NCI-H1092 (cell line): Measurements from ENCODE around the gene EFS.

Experiments
- DNase-seq: peaks from one replicate; lab custom pipeline; 2025; lab: John Stamatoyannopoulos, UW

EFS gene

DNA sequence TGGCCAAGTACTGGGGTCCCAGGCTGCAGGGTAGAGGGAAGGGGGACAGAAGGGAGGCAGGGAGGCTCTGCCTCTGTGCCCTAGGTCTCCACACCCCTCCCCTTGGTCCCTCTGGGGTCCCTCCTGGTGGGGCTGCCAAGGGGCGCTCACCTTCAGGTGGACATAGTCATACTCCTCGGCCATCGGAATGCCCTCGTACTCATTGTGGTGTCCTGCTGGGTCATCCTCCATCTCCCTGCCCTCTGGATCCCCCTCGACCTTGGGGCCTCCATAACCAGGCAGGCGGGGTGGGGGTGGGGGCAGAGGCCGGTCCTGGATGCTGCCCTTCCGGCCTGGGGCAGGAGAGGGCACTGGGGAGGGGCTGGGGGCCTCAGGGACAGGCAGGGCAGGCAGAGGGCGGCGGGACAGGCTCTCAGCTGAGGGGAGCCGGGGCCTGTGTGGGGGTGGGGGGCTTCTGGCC is 5.8 kb downstream of the EFS start:
- DNase-seq: no peak

DNA sequence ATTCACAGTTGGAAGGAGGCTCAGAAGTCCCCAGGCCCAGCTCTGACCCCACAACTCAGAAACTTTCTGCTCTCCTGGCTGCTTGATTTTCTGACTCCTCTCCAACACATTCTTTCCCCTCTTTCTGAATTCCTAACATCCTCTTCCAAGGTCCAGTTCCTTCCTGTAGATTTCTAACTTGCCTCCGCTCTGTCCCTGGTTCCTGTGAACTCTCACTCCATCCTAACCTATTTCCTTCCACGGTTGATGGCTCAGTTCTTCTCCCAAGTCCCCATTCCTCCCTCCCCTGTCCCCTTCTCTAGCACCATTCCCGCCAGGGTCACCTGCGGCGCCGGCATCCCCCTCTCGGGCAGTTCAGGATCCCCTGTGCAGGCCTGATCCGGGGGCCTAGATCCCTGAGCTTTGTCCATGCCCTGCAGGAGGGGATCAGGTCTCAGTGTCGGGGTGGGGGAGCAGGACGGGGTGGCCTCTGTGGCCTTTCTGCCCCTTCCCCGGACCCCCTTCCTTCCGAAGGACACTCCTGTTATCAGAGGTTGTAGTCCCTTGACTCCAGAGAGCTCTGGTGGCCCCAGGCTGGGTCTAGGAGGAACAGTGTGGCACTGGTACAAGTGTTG is 6.3 kb downstream of the EFS start:
- no peak for DNase-seq

DNA sequence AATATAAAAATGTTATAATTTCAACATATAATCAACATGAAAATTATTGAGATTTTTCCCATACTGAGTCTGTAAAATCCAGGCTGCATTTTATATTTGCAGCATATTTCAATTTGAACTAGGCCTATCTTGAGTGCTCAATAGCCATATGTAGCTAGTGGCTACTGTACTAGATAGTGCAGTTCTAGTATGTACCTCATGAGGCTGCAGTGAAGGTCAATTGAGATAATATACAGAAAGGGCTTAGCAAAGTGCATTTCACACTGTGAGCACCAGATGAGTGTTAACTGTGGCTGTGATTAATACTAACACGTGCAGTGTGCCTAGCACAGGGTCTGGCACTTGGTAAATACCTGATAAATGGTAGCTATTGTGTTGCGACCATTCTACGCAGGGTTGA is 6.9 kb downstream of the EFS start:
- DNase-seq: no peak

DNA sequence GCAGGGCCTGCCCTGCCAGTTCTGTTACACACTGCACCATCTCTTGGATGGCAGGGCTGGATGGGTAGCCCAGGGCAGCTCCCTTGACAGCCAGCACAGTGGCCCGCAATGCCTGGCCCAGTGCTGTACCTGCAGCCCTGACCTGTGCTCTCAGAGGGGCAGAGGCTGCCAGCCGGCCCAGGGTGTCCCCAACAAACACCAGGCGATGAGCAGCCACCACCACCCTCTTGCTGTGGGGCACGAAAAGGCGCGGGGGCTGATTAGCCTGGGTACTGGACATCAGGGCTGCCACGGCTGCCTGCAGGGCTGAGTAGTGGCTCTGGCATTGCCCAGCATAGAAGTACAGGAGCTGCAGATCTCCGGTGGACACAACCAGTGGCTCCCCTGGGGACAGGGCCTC is 7.7 kb downstream of the EFS start:
- DNase-seq: no peak

DNA sequence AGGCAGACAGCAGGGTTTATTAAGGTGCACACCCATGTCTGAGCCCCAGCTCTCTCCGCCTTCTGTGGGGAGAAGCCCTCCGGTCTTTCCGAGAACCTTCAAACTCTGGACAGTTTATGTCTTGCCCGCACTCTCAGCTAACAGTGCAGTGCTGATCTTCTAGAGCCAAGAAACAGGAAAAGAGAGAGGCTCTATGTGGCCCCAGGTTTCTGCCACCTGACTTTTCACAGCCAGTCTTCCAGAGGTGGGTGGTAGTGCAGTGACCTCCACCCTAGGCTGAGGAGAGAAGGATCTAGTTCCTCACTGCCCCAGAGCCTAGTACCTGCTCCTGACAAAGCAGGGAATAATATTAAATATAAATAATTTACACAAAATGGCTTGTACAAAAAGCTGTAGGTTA is 8.3 kb downstream of the EFS start:
- no peak for DNase-seq

DNA sequence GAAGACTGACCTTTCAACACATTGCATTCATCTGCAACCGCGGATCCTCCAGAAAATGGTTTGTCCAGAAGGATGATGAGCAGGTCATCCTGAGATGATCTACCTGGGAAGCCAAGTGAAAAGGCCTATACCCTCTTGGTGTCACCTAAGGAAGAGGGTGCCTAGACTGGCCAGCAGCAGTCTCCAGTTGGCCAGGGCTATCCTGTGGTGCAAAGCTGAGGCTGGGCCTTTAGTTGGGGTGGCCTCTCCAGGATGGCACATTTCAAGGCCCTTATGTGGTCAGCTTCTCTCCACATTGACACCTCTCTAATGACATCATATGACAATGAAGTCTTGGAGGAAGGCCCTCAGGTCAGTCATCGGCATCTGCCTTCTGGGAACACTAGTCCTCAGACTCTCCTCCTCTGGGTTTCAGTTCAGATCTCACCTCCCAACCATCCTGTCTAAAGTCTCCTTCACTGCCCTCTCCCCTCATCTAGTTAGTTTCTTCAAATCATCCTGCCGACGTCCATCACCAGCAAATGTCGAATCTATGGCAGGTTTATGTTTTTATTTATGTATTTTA is 9.0 kb downstream of the EFS start:
- DNase-seq: no peak

DNA sequence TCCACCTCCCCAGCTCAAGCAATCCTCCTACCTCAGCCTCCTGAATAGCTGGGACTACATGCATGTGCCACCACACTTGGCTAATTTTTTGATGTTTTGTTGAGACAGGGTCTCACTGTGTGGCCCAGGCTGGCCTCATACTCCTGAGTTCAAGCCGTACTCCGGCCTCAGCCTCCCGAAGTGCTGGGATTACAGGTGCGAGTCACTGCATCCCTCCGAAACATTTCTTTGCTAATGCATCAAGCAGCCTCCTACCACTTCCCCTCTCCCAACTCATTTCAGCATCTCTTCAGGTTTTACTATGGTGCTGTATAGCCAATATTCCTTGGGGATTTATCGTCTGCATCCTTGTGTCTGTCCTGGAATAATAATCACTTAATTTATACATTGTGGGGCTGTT is 10.0 kb downstream of the EFS start:
- DNase-seq: no peak

DNA sequence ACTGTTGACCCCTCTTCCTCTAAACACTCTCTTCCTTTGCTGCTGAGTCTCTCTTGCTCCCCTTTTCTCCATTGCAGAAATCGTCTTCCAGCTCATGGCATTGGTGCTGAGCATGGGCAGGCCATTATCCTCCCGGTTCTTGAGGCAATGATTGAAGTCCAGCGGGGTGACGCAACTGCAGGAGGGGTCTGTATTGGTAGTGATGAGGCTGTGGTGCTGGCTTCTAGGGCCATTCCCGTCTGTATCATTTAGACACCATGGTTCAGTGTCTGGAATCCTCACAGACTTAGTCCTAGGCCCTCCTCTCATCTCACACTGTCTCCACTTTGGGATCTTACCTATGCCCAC is 11.6 kb downstream of the EFS start:
- DNase-seq: no peak

DNA sequence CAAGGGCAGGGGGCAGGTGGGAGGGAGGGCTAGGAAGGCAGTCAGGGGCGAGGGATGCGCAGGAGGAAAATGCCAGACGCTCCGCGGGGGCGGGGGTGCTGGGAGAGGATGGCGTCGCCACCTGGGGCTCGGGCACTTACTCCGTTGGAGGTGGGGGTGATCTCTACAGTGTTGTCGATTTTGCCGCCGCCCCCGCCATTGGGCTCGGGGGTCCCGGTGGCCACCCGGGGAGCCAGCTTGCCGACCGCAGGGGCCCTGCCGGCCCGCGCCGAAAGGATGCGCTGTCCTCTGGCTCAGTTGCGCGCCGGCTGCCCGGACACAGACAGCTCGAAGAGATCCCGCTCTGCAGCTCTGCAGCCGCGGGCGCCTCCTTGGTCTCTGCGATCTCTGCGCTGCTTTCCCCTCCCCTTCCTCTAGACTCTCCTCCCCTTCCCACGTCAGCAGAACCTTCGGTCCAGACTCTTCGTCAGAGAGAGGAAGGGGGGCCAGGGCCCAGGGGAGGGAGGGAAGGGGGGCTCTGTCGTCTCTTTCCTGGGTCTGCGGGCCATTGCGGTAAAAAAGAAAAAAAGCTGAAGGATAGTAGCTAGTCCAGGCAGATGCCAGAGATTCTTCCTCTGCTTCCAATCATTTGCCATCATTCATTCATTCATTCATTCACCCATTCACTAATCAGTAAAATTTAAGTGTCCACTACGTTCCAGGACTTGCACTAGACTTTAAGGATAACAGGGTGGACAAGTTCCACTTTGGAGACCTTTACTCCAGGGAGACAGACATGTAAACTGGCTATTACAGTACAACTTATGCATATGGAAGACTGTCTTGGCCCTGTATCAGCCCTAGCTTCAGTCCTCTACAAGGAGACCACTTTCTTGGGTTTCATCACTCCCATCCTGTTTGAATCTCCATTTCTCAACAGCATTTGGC is 12.2 kb downstream of the EFS start, which contains the start of gene SLC22A17:
Gene SLC22A17, minus strand, starts transcription at position 382 of the 927 bp plus-strand sequence.
- DNase-seq: peak; percentile 92

DNA sequence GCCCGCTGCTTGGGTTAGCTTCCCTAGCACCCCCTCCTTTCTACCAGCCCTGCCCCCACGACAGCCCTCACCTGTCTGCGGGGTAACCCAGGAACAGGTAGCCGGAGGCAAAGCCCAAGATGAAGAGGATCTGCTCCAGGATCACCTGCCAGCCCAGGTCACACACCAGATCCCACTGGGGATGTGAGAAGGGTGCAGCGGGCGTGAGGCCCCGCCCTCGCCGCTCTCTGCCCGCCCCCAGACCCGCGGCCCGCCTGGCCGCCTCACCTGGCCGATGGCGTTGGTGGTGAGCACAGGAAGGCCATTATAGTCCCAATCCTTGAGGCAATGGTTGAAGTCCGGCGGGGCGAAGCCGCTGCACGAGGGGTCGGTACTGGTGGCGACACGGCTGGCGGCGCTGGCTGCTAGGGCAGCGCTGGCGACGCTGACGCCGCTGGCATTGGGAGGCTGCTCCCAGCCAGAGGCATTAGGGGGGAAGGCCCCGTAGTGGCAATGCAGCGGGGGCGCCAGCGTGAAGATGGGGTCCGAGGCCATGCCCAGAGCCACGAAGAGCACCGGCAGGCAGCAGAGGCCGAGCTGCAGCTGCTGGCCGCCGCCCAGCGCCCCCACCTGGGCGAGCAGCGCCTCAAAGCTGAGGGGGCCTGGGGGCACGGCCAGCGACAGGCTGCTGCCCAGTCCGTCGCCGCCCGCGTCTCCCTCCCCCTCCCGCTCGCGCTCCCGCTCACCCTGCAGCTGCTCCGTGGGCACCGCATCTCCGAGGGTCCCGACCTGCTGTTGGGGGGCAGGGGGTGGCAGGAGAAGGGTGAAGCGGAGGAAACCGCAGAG is 13.1 kb downstream of the EFS start:
- DNase-seq: peak; percentile 54

DNA sequence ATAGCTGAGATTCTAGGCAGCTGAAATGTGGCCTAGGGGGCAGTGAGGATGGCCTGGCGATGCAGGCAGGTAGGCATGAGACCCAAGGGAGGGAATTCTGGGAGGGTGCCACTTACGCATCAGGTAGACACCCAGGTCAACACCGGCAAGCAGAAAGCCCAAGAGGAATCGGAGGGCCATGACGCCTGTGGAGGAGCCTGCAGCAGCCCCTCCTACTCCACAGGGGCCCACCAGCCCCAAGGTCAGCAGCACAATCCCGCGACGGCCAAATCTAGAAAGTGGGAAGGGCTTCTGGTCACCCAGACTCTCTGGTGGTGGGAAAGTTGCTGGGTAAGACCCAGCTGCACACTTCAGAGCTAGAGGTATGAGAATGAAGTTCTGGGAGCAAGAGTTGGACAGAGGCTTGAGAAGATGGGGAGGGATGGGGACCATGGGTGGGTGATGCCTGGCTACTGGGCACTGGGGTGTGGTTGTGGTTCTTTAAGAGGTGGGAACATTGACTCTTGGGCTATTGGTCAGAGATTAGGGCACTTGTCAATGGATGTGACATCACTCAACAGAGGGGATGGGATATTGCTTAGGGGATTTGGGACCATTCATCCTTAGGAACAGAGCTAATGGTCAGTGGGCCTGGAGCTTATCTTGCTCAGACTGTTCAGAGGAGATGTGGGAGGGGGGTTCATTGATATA is 15.7 kb downstream of the EFS start:
- no peak for DNase-seq

DNA sequence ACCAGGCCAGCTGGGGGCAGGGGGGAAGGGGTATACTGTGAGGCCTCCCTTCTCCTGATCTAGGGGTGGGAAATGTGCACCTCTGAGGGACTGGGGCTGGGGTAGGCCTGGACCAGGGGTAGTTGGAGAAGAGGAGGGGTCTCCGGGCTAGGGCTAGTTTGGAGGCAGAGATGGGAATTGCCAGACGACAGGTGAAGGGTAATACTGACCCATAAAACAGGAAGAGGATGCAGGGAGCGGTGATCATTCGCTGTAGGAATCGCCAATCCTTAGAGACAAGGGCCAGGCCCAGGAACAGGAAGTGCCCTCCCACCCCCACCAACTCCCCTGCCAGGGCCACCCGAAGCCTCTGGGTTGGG is 16.7 kb downstream of the EFS start:
- no peak for DNase-seq

DNA sequence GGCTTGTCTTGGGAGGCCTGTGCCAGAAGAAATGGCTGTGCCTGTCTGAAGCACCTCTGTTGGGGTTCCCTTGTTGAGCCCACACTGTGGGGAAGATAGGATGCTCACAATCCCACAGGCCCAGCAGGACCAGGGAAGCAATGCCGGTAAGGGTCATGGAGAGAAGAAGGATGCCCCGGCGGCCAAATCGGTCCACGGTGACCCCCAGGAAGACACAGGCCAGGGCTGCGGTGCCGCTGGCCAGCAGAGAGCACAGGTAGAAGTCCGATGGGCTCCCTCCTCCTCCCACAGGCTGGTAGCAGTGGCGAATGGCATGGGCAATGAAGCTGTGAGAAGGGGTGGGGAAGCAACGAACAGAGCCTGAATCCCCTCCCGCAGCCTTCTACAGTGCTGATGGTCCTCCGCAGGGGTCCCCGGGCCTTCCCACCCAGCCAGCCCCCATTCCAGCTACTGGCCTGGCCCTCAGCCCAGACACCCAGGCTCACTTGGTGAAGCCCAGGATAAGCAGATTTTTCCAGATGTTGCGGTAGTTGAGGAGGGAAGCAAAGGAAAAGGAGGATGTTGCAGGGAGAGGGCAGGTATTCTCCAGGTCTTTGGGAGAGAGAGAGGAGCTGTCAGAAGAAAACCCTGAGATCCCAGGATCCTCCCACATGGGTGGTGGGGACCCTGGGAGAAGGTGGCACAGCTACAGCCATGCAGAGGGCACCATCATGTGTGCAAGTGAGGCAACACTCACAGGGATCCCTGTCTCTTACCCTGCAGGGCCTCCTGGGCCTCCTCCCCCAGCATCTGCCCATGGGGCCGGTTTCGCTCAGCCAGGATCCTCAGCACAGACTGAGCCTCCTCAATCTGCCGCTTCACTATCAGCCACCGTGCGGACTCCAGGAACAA is 17.3 kb downstream of the EFS start:
- DNase-seq: no peak

DNA sequence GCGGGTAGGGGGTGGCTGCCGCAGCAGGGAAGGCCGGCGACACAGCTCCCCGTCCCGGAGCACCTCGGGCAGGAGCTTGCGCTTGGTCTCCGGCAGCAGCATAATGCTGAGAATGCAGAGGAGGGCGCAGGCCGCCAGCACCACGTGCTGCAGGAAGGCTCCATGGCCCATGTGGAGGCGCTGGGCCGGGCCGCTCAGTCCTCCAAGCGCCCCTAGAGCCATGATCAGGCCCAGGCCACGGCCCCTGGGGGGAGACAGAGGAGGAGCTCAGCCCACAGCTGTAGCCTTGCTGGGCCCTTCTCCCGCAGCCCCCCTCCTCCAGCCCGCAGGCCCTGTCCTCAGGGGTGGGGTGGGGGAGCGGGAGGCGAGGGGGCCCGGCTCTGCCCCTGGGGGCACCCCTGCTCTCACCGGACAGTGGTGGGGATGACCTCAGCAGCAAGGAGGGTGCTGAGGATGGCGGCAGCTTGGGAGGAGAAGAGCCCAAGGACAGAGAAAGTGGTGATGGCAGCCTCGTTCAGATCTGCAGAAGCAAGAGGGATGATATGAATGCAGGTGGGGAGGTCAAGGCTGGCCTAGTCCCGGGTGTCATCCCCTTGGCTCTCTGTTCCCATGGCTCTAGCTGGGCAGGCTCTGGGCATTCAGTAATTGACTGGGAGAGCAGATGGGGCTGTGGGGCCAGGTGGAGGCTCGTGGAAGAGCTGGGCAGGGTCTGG is 18.1 kb downstream of the EFS start:
- DNase-seq: no peak

DNA sequence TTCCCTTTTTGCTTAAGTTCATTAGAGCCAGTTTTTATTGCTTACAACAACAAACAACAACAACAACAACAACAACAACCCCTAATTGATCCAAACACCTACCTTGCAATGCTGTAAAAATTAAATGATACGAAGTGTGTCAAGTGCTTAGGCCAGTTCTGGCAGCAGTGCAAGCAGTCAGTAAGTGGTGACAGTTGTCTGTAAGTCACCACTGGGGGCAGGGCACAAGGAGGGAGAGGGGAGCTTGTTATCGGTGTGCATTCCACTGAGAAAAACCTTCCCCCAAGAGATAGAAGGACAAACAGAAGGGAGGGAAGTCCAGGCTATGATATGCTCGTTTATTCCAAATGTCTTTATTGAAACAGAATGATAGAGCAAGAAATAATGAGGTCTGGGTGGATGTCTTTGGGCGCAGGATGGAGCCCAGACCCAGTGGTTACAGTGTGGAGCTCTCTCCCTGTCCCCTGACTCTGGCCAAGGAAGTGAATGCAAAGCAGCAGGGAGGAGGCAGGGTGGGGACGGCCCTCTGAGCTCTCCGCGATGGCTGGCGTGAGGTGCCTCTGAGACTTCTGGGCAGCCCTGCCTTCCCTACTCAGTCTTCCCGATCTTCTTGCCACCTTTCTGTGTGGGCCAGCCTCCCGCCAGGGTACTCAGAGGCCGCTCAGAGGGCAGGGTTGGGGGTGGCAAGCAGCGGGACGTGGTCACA is 18.8 kb downstream of the EFS start:
- no peak for DNase-seq

DNA sequence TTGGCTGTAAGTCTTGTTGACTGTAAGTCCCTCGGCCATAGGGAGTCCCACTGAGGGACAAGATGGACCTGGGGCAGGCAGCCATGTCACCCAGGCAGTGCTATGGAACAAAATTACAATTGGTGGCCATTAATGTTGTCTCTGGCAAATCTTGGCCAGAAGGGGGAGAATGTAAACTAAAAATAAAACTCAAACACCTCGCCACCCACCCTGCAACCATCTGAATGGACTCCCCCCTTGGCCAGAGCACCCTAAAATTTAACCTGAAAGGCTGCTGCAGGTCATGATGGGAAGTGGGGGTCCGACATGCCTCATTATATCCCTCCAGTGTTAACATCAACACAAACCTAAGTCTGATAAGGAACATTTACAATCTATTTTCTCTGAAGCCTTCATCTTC is 20.5 kb downstream of the EFS start:
- DNase-seq: no peak

DNA sequence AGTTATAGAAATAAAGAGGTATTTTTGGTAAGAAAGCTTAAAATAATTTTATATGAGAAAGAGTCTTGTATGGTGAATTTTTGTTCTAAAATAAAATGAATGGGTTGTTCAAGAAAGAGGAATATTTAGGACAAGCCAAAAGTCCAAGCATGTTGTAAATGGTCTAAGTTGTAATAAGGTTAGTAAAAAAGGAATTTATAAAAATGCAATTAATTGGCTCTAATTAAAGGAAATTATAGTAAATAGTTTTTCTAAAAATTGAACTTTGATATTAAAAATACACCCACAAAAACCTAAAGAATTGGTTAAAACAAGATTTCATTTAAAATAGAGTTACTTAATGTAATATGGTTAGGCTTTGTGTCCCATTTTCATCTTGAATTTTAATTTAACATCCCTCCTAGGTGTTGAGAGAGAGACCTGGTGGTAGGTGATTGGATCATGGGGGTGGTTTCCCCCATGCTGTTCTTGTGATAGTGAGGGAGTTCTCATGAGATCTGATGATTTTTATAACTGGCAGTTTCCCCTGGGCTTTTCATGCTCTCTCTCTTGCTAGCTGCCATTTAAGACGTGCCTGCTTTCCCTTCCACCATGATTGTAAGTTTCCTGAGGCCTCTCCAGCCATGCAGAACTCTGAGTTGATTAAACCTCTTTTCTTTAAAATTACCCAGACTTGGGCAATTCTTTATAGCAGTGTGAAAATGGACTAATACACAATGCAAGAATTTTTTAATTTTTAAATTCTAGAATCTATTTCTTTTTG is 25.3 kb downstream of the EFS start:
- DNase-seq: no peak

DNA sequence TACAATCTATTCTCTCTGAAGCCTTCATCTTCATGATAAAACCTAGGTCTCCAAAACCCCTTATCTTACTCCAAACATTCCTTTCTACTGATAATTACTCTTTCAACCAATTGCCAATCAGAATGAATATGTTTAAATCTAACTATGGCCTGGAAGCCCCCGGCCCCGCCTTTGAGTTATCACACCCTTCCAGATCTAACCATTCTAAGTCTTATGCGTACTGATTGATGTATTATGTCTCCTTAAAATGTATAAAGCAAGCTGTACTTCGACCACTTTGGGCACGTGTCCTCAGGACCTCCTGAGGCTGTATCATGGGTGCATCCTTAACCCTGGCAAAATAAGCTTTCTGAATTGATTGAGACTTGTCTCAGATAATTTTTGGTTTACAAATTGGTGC is 29.3 kb downstream of the EFS start:
- no peak for DNase-seq
